HepG2 (cell line): ENCODE results near the gene TRPV4. TPM values are rescaled to one million over a fixed set of nuclear protein-coding genes. Genes with fewer than 3 reads are reported as not detected.

Experiments
- ATAC-seq: fragments of 200-7000 bp; cut with Tn5 transposase; 3 replicates; pipeline ENCODE4 v1.9.1; 2020; ENCODE audit warnings: mild to moderate bottlenecking, moderate library complexity
- BruUV-seq: library from RNA; stranded (reverse); fragments of 400-500 nt; replicated peaks from 2 replicates; lab custom pipeline; 2021; lab: Mats Ljungman, UMichigan
- CTCF ChIA-PET: fragments of 300-600 bp; formaldehyde crosslinking; extraction: SDS; loops from one replicate; lab custom pipeline; 2021; ENCODE audit warnings: low total read pairs, inconsistent platforms, low intra/inter-chr PET ratio; lab: Yijun Ruan, JAX
- POLR2A ChIA-PET: fragments of 350-600 bp; sonication (Branson Sonifier 250); formaldehyde crosslinking; loops from one replicate; lab custom pipeline; 2020; ENCODE audit warnings: antibody characterized with exemption, inconsistent platforms; lab: Yijun Ruan, JAX
- DNase-seq: peaks from one replicate; pipeline ENCODE4 v3.0.0-alpha.2; 2015; ENCODE audit warnings: low spot score
- FAIRE-seq: peaks from 3 replicates; lab custom pipeline; 2011; peaks lifted over from hg19 to GRCh38; lab: Jason Lieb, UNC
- H2AFZ ChIP-seq: one replicate; pipeline ENCODE4 v1.6.1; 2011; ENCODE audit warnings: low read length, inconsistent platforms
- H3K27ac ChIP-seq: fragments of 300-600 bp; 3 replicates; pipeline ENCODE4 v1.8.0; 2011; ENCODE audit warnings: mixed run types, mild to moderate bottlenecking, mixed read lengths, low read length, inconsistent platforms; ENCODE audit not compliant: insufficient read depth; ENCODE audit errors: extremely low read length
- H3K27me3 ChIP-seq, 2 experiments: fragments of 200-600 bp in 1 of 2; 2 replicates in 1 of 2; 3 replicates in 1 of 2; pipeline versions ENCODE4 v1.6.0 to v1.8.0; 2011; ENCODE audit warnings: low read length in 2 of 2, mild to moderate bottlenecking in 2 of 2, moderate library complexity in 2 of 2, inconsistent platforms in 1 of 2; ENCODE audit not compliant: insufficient read depth in 2 of 2, control insufficient read depth in 1 of 2
- H3K36me3 ChIP-seq, 2 experiments: fragments of 200-600 bp in 1 of 2; replicated peaks in 1 of 2; 2 replicates in 1 of 2; 3 replicates in 1 of 2; pipeline versions ENCODE4 v1.5.1 to v1.8.0; 2011; ENCODE audit warnings: low read length in 2 of 2, inconsistent platforms in 1 of 2; ENCODE audit not compliant: insufficient read depth in 2 of 2, control insufficient read depth in 1 of 2
- H3K4me1 ChIP-seq: 2 replicates; pipeline ENCODE4 v1.5.1; 2012; ENCODE audit warnings: low read length, inconsistent platforms; ENCODE audit not compliant: insufficient read depth
- H3K4me2 ChIP-seq: 2 replicates; pipeline ENCODE4 v1.6.0; 2011; ENCODE audit warnings: low read depth, low read length, inconsistent platforms
- H3K4me3 ChIP-seq, 3 experiments: fragments of 200-600 bp in 1 of 3; sonication (generic), shearing (Covaris generic) in 1 of 3; replicated peaks in 1 of 3; 2 replicates each; pipeline ENCODE4 v1.5.1; 2011 to 2016; ENCODE audit warnings: low read length in 3 of 3, inconsistent platforms in 2 of 3, low read depth in 2 of 3, mild to moderate bottlenecking in 2 of 3, control low read depth in 1 of 3, mixed read lengths in 1 of 3; ENCODE audit not compliant: insufficient read depth in 1 of 3
- H3K79me2 ChIP-seq: one replicate; pipeline ENCODE4 v1.6.1; 2011; ENCODE audit warnings: low read length, inconsistent platforms; ENCODE audit not compliant: insufficient read depth
- H3K9ac ChIP-seq: 2 replicates; pipeline ENCODE4 v1.6.0; 2011; ENCODE audit warnings: mild to moderate bottlenecking, low read depth, low read length, inconsistent platforms; ENCODE audit not compliant: insufficient read depth
- H3K9me3 ChIP-seq: 2 replicates; pipeline ENCODE4 v1.5.1; 2012; ENCODE audit warnings: mild to moderate bottlenecking, low read length
- H4K20me1 ChIP-seq: 2 replicates; pipeline ENCODE4 v1.6.0; 2011; ENCODE audit warnings: inconsistent platforms, mild to moderate bottlenecking, low read length, moderate library complexity; ENCODE audit not compliant: insufficient read depth
- SIX4 ChIP-seq: sonication (generic); formaldehyde crosslinking; IDR thresholded peaks from 2 replicates; pipeline ENCODE4 v1.4.0; 2020; ENCODE audit warnings: missing genetic modification reagents
- SMC3 ChIP-seq: IDR thresholded peaks from 2 replicates; pipeline ENCODE4 v1.6.1; 2011; ENCODE audit warnings: low read length, improper control_type of control experiment
- STAG1 ChIP-seq: sonication (generic); formaldehyde crosslinking; IDR thresholded peaks from 2 replicates; pipeline ENCODE4 v1.4.0; 2020; ENCODE audit warnings: missing genetic modification reagents
- ZNF274 ChIP-seq: sonication (generic); formaldehyde crosslinking; IDR thresholded peaks from 2 replicates; pipeline ENCODE4 v1.5.1; 2020; ENCODE audit warnings: mild to moderate bottlenecking, missing genetic modification reagents
- ZNF496 ChIP-seq: sonication (generic); formaldehyde crosslinking; IDR thresholded peaks from 2 replicates; pipeline ENCODE4 v1.8.1; 2023; ENCODE audit warnings: mild to moderate bottlenecking, moderate library complexity, missing genetic modification reagents; ENCODE audit not compliant: insufficient replicate concordance
- ZNF629 ChIP-seq: sonication (generic); formaldehyde crosslinking; conservative IDR thresholded peaks from 2 replicates; pipeline ENCODE4 v1.5.0; 2020; ENCODE audit warnings: missing genetic modification reagents
- ZNF768 ChIP-seq: sonication (generic); formaldehyde crosslinking; IDR thresholded peaks from 2 replicates; pipeline ENCODE4 v1.4.0; 2020; ENCODE audit warnings: missing genetic modification reagents
- WGBS: methylation state at CpG from one replicate; pipeline ENCODE4 v1.1.6; 2017; ENCODE audit warnings: low lambda C conversion rate; 5-methylcytosine and 5-hydroxymethylcytosine counted together
- in situ Hi-C: cut with HindIII; loops from 2 replicates; pipeline ENCODE4 v1.10.0; 2017; ENCODE audit warnings: low pct_unique_long_range_greater_than_20kb; ENCODE audit not compliant: extremely low pct_ligation_motif_present
- intact Hi-C: fragments of 100-400 bp; cut with micrococcal nuclease; formaldehyde crosslinking; loops from one replicate; pipeline ENCODE4 v1.10.0; 2022; ENCODE audit not compliant: unreplicated experiment
- polyA plus RNA-seq, 8 experiments: library from polyadenylated mRNA; depleted of rRNA in 3 of 8; stranded (reverse) in 7 of 8; unstranded in 1 of 8; fragments of >200 nt; fragmentation: Illumina TruSeq in 4 of 8; extraction: Trizol in 4 of 8; gene quantifications; 2 replicates each; pipeline versions ENCODE4 v1.2.1 to v1.2.3, GENCODE V29; 2011 to 2016; ENCODE audit warnings: low read depth in 4 of 8, missing spikeins in 1 of 8, mixed read lengths in 1 of 8; ENCODE audit not compliant: insufficient read depth in 1 of 8
- total RNA-seq, 5 experiments: library from RNA; depleted of rRNA; stranded (reverse); fragments of >200 nt; fragmentation: Illumina TruSeq; extraction: Trizol; gene quantifications; 2 replicates each; pipeline ENCODE4 v1.2.3, GENCODE V29; 2016; ENCODE audit warnings: low read depth in 1 of 5
- TF ChIP-seq, protein P1 (sequence below): sonication (generic); formaldehyde crosslinking; IDR thresholded peaks from 2 replicates; pipeline ENCODE4 v1.5.0; 2020; ENCODE audit warnings: mild to moderate bottlenecking, missing genetic modification reagents, moderate library complexity
- TF ChIP-seq, protein P2 (sequence below): sonication (generic); formaldehyde crosslinking; IDR thresholded peaks from 2 replicates; pipeline ENCODE4 v1.8.0; 2022; ENCODE audit warnings: missing genetic modification reagents, mild to moderate bottlenecking, moderate library complexity, borderline replicate concordance

Gene TRPV4
- total and polyA plus RNA-seq, 2 of the 13 experiments (the other 11 are each of a cell fraction or from before 2014, with no cell fraction given) = 0.66 to 4.7 TPM

DNA sequence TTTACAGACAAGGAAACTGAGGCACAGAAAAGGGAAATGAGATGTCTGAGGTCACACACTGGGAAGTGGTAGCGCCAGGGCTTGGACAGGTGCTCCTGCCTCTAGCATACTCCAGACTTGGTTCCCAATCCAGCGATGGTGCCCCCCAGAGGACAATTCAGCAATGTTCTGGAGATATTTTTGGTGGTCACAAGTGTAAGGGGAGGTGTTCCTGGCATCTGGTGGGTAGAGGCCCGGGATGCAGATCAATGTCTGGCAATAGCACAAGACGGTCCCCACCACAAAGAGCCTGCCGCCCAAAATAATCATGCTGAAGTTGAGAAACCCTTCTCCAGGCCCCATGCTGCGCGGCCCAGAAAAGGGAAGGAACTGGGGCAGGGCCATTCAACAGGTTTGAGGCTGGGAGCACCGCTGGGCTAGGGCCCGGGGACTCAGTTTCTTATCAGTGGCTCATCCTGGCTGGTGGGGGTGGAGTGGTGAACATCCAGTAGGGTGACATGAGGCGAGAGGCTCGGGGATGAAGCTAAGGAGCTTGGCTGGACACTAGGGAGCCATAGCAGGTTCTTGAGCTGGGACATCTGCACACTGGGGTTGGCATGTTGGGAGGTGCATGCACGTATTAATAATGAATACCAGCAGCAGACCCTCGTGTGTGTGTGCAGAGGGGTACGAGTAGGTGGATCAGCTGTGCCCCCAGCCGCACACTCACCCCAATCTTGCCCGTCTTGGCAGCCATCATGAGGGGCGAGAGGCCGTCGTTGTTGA, 35.1 kb downstream of the TRPV4 start:
- ChIA-PET CTCF (interaction anchor here (1.4 kb wide), 1 partner anchor 279 kb away, joined by 5 read pairs; no protein-coding TSS in a partner anchor), POLR2A (no interaction called here)
- Histone ChIP-seq H3K4me2 (no peak overlapping the region), H3K36me3 (no peaks in the 10 kb centered on the region), H3K27ac (no peak overlapping the region), H3K4me3 (no peak overlapping the region), H3K9ac (no peak overlapping the region), H4K20me1 (no peaks in the 10 kb centered on the region), H3K4me1 (no peaks in the 10 kb centered on the region), H3K27me3 (peaks cover 0 to 4% of the 10 kb centered on the region in 2 experiments; a peak in 1 of 5 replicates), H3K9me3 (no peaks in the 10 kb centered on the region), H2AFZ (no peak overlapping the region), H3K79me2 (no peaks in the 10 kb centered on the region)
- peak; percentile 32 for FAIRE-seq
- no TSS peak for BruUV-seq
- peak; percentile 86 for ATAC-seq
- TF ChIP-seq, protein P1, sequence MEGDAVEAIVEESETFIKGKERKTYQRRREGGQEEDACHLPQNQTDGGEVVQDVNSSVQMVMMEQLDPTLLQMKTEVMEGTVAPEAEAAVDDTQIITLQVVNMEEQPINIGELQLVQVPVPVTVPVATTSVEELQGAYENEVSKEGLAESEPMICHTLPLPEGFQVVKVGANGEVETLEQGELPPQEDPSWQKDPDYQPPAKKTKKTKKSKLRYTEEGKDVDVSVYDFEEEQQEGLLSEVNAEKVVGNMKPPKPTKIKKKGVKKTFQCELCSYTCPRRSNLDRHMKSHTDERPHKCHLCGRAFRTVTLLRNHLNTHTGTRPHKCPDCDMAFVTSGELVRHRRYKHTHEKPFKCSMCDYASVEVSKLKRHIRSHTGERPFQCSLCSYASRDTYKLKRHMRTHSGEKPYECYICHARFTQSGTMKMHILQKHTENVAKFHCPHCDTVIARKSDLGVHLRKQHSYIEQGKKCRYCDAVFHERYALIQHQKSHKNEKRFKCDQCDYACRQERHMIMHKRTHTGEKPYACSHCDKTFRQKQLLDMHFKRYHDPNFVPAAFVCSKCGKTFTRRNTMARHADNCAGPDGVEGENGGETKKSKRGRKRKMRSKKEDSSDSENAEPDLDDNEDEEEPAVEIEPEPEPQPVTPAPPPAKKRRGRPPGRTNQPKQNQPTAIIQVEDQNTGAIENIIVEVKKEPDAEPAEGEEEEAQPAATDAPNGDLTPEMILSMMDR = peak; percentile 60
- TF ChIP-seq SMC3 (peak; percentile 45; the same call in 1 of the 2 replicates), STAG1 (peak; percentile 67), ZNF629 (CRISPR knock-in tag) (peak; percentile 68), ZNF274 (no peak)
- no peak for DNase-seq
- WGBS = 71% methylated on average over 17 of the region's 19 CpGs
- intact Hi-C loops (loop anchor here (2.0 kb wide), 1 partner anchor 279 kb away; no protein-coding TSS in a partner anchor), in situ Hi-C loops (no loop called here)

DNA sequence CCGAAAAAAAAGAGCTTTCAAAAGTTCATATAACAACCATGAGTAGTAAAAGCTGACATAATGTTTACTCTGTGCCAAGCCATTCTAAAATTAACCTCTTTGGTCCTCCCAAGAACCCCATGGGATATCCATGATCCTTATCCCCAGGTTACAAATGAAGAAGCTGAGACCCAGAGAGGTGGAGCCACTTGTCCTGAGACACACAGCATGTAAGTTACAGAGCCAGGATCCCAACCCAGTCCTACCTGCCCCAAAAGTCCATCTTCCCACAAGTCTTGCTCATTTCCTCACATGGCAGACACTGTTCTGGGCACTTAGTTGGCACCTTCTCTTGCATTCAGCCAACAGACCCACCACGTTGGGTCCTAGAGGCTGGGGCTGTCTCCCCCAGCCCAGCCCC, 37.1 kb downstream of the TRPV4 start:
- ChIA-PET CTCF (no interaction called here), POLR2A (no interaction called here)
- no peak for ATAC-seq
- intact Hi-C loops (loop anchor here (2.0 kb wide), 1 partner anchor 277 kb away; no protein-coding TSS in a partner anchor), in situ Hi-C loops (no loop called here)
- Histone ChIP-seq H3K9me3 (no peaks in the 10 kb centered on the region), H3K4me1 (no peaks in the 10 kb centered on the region), H3K4me3 (no peak overlapping the region), H3K27me3 (peaks cover 0 to 4% of the 10 kb centered on the region in 2 experiments; a peak in 1 of 5 replicates), H3K27ac (no peak overlapping the region), H3K4me2 (no peak overlapping the region), H3K9ac (no peak overlapping the region), H3K36me3 (no peaks in the 10 kb centered on the region), H4K20me1 (no peaks in the 10 kb centered on the region), H2AFZ (no peak overlapping the region), H3K79me2 (no peaks in the 10 kb centered on the region)
- 69% methylated on average over 2 of the region's 2 CpGs for WGBS
- BruUV-seq = no TSS peak
- no peak for FAIRE-seq
- DNase-seq = no peak
- TF ChIP-seq SIX4 (CRISPR knock-in tag) (no peak), ZNF496 (CRISPR knock-in tag) (no peak), ZNF768 (CRISPR knock-in tag) (peak; percentile 67)
- TF ChIP-seq, protein P2, sequence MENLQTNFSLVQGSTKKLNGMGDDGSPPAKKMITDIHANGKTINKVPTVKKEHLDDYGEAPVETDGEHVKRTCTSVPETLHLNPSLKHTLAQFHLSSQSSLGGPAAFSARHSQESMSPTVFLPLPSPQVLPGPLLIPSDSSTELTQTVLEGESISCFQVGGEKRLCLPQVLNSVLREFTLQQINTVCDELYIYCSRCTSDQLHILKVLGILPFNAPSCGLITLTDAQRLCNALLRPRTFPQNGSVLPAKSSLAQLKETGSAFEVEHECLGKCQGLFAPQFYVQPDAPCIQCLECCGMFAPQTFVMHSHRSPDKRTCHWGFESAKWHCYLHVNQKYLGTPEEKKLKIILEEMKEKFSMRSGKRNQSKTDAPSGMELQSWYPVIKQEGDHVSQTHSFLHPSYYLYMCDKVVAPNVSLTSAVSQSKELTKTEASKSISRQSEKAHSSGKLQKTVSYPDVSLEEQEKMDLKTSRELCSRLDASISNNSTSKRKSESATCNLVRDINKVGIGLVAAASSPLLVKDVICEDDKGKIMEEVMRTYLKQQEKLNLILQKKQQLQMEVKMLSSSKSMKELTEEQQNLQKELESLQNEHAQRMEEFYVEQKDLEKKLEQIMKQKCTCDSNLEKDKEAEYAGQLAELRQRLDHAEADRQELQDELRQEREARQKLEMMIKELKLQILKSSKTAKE (CRISPR knock-in tag) = no peak
